HG02884 (cell line): ENCODE results near the gene EIPR1.

Experiments used
- ATAC-seq: cut with Tn5 transposase; IDR thresholded peaks from one replicate; pipeline ENCODE4 v1.9.1; 2021; ENCODE audit warnings: mild to moderate bottlenecking, moderate library complexity; ENCODE audit not compliant: unreplicated experiment

Gene EIPR1

GRCh38 chr2:3277748-3278520, 99.7 kb downstream of the EIPR1 start:
- no peak for ATAC-seq

DNA sequence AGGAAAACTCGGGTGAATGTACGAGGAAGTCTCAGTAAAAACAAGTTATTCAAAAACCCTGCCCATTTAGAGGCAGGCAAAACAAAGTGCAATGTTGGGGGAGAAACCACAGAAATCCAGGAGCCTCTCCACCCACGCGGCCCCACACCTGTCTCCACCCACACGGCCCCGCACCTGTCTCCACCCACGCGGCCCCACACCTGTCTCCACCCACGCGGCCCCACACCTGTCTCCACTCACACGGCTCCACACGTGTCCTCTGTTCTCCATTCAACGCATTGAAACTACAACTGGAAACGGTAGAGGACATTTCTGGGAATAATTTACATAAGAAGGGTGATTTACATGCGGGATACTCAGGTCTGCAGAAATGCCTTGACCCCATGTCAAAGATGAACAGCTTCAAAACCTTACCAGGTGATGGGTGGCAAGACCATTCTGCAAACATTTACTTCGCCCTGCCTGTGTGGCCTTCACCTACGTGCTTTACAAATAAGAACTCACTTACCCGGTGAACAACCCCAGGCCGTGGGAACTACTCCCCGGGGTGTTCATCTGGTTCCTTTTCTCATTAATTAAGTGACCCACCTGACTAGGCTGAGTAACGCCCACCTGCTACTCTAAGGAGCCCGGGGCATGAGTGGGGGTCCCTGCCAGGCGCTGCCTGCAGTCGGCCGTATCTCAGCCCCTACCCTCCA, 100.4 kb downstream of the EIPR1 start:
- ATAC-seq = no peak

DNA sequence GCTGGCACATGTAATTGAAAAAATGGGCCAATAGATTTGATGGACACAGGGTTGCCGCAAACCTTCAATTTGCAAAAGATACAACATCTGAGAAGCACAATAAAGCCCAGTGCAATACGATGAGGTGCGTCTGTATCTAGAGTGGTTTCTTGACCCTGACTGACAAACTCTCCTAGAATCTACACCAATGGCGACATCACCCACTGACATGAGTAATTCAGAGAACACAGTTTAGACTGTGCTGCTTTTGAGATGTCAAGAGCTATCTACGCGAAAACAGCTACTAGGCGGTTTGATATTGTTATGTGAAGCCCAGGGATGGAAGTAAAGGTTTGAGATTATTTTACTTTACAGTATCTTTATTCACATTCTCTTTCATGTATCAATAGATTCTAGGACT, 104.9 kb downstream of the EIPR1 start:
- ATAC-seq = no peak

DNA sequence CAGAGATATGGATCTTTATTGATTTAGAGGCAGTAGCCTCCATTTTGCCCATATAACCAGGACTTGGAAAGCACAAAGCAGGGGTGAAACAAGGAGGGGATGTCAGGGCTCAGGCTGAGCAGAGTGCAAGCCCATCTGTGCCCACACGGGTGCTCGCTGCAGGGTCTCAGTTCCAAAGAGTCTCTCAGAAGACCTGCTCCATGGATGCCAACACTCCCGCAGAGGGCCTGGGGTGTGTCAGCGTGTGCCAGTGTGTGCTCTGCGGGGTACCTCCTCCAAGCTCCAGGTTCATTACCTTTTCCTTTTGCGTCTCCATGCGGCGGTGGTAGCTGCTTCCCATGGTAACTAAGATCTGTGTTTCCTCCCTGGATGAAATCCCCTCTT, 107.5 kb downstream of the EIPR1 start:
- no peak for ATAC-seq

DNA sequence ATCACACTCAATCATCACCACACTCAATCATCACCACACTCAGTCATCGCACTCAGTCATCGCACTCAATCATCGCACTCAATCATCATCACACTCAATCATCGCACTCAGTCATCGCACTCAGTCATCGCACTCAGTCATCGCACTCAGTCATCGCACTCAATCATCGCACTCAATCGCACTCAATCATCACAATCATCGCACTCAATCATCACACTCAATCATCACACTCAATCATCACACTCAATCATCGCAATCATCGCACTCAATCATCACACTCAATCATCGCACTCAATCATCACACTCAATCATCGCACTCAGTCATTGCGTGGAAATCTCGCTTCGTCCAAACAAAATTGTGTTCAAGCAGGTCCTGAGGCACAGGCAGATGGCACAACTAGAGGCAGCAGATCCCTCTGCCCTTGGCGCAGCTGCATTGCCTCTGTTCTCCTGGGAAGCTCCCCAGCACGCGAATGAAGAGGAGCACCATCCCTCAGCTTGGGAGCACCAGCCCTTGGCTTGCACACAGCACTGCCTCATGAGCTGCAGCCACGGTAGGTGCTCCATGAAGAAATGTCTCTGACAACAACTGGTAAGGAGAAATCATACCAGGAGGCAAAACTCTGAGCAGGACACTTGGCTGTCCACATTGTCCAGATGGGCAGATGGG, 108.1 kb downstream of the EIPR1 start:
- no peak for ATAC-seq

GRCh38 chr2:3268705-3269029, 109.0 kb downstream of the EIPR1 start:
- no peak for ATAC-seq

DNA sequence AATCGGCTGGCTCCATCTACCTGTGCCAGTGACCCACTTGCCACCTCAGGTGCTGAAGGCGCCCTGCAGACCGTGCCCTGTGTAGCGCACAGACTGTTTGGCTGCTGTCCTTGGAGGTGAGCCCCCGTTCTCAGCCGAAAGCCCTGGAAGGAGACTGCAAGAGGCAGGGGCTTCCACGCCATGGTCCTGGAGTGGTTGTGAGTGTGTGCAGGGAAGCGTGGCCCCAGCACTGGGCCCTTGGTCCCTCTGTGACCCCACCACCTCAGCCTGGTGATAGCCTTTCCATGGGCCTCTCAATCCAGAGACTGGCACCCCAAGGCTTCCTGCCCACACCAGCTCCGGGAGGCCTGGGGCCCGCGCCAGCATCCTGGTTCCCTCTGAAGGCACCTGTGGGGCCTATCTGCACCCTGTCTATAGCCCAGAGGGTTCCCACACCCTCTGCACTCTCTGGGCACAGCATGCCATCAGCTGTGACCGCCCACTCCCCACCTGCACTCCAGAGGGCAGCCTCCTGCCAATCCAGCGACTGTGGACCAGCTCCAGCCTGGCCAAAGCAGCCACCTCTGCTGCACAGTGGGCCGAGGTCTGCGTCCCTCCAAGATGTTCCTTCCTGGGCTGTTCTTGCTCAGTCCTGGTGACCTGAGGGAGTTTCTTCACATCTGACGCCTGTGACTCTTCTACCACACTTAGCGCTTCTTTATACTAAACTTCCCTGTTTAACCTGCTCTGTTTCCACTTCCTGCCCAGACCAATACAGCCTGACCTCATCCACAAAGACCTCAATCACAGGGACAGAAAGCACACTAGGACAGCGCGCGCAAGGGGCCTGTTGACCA, 109.5 kb downstream of the EIPR1 start:
- ATAC-seq = no peak

DNA sequence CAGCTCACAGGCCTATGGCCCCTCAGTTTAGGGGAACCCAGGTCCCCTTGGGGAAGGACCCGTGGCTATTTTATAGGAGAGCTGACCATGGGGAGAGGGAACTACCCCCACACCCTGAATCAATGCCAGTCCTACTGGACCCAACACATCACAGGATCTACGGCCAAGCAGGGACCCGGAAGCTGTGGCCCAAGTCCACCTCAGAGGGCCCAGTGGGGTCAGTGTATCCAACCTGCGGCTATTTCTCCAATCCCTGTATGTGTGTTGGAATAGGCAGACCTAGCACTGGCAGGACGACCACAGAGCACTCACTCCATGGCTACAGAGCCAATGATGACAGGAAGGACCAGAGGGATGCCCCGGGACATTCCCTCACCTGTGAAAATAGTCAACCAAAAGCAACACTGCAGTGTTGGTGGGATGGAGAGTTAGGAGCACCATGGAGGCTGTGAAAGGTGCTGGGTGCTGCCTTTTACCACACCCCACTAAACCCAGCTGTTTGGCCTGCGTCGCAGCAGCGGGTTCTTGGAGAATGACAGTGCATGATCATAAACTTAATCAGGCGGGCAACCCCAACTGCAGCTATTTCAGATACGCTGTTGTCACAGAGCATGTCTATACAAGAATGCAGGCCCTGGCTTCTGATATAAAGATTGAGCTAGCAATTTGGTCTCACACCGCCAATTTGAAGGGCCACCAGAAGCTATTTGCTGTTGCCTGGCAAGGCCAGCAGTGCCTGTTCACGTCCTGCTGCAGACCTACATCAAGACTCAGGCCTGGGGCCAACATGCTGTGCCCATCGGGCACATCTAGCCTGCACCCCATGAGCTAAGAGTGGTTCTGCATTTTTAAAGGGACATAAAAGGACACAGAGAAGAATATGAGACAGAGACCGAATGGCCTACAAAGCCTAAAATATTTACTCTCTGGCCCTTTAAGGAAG, 110.4 kb downstream of the EIPR1 start:
- no peak for ATAC-seq

DNA sequence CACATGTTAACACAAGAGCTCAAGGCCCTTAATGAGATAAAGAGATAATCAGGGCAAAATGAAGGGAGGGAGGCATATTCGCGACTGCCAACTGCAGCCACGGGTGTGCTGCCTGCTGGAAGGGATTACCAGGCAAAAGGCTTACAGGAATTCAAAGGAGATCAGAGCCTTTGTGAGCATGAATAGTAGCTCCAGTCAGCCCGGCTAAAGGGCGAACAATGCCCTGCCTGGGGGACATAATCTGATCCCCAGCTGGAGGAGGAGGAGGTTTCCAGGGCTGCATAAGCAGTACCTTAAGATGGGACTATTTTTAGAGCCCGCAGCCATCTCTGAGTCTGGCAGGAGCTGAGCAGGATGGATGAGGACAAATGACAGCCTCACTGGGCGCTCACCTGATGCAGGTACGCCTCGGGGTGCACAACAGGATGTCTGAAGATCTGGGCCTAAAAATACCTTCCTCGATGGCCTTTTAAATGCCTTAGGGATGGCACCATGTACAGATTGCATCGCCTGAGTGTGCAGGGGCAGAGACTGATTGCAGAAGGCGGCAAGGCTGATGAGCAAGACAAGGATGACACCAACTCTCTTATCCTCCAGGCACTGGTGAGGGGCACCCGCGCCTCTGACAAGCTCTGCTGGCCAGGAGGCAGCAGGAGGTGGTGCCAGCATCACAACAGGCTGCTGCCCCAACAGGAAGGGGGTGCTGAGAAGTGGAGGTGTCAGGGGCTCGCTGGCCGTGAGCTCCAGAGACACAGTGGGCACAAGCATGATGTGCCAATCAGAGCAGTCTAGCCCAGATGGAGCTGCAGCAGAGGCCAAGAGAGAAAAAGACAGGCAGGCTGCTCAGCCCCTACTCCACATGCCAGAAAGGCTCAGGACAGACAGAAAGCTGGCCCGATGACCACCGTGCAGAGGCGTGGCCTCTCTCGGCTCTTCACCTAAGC, 111.4 kb downstream of the EIPR1 start:
- ATAC-seq = no peak

DNA sequence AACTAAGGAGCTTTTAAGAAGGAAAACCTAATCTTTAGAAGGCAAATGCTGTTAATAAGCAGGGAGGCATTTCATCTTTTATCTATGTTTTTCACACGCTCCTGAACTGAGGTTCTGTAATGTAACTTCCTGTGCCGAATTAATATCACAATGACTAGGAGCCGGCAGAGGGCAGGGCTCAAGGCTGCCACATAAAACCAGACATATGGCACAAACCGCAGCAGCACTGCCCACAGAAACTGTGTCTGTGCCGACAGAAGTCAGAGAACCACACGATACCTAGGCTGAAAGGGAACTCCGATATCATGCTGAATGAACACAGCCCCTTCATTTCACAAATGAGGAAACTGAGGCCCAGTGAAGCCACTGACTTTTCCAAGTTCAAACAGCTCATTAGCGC, 112.1 kb downstream of the EIPR1 start:
- ATAC-seq = no peak

GRCh38 chr2:3264010-3264744, 113.4 kb downstream of the EIPR1 start:
- ATAC-seq = no peak

- no peak for ATAC-seq
Measured at GRCh38 chr2:3263487-3263886, 114.1 kb downstream of the EIPR1 start.

DNA sequence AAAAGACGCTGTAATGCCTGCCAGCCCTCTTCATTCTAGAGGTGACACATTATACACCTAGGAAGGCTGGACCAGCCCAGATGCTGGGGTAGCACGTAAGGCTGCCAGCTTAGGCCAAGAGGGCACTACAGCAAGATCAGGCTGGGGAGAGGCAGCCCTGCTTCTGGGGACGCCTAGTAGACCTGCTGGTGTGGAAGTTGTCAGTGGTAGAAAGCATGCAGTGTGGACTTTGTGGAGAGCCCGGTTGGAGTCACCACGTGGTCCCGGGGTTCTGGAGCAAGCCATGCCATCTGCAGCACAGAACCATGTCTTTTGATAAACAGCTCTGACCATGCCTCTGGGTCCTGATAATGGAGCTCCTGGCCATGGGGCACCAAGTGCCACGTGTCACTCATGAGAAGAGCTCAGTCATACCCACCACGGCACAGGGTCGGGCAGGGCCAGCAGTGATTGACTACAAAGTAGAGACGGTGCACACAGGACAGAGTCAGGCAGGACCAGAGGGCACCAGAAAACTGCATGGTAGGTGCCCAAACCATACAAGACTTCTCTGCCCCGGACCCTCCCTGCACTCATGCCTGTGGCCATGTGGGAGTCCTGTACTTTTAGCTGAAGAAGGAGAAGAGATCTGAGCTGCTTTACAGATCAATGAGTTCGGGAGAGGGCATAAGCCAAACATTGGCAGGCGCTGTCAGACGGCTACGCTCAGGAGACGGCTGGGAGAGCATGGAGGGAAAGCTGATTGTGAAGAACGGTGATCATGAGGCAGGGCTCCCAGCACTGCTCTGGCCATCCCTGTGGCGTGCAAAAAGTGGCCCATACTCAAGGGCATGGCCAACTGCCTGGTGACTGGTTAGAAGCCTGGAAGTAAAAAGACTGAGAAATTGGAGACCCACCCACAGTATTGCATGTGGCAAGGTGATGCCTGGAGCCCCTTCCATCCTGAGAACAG, 114.9 kb downstream of the EIPR1 start:
- no peak for ATAC-seq

DNA sequence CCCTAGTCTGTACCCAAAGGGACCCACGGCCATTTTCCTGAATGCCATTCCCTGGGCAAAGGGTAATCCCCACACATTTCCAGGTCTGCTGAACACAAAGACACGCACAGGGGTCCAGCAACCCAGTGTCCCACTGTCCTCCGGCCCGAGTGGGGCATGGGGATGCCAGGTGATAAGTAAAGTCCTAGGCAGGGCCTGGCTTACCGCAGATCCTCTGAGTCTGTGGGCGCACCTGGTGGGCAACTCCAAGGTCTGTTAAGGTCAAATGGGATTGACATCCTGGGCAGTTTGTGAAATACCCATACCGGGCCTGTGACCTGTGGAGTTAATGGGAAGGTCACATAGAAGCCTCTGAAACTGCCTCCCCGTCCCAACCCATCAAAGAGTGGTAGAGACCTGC, 116.1 kb downstream of the EIPR1 start:
- no peak for ATAC-seq

GRCh38 chr2:3260959-3261358, 116.7 kb downstream of the EIPR1 start:
- ATAC-seq = no peak

DNA sequence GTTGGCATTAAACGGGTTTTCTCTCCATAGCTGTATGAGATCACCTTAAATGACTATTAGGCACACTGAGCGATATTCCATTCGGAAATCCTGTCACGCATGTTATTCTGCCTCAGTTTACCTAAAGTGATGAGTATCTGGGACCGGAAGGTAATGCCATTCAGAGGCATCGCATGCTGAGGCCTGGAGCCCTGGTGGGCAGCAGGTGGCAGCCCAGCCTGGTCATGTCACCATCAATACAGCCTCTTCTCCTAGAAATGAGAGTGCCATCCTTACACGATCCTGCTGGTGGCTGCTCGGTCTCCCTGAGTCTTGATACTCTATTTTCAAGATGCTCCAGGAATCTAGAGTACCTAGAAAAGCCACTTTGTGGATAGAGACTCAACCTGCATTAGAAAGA, 119.8 kb downstream of the EIPR1 start:
- no peak for ATAC-seq

GRCh38 chr2:3257166-3257565, 120.5 kb downstream of the EIPR1 start:
- no peak for ATAC-seq
